GM19099 (cell line): ENCODE measurements around the gene SST.

Experiments
- POLR2A ChIP-seq: IDR thresholded peaks from 3 replicates; pipeline ENCODE4 v1.6.1; 2011; ENCODE audit warnings: low read depth; ENCODE audit not compliant: insufficient read length; ENCODE audit errors: extremely low read depth

Gene SST

DNA sequence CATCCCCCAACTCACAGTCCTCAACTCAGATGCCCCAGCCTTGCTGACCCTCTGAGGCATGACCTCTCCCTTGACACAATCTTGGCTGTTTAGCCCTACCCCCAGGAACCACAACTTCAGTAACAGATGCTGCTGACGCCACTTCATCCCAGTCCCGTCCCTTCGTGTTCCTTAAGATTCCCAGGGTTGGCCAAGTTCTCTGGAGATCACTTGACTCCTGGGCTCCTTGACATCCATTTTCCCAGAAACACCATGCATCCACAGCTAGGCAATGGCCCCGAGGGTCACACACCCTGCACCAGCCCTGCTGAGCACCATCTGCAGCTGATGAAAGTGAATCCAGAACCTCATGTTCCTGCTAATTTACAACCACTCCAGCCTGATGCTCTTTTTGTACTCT, 25.3 kb upstream of the SST start:
- no peak for TF ChIP-seq POLR2A

DNA sequence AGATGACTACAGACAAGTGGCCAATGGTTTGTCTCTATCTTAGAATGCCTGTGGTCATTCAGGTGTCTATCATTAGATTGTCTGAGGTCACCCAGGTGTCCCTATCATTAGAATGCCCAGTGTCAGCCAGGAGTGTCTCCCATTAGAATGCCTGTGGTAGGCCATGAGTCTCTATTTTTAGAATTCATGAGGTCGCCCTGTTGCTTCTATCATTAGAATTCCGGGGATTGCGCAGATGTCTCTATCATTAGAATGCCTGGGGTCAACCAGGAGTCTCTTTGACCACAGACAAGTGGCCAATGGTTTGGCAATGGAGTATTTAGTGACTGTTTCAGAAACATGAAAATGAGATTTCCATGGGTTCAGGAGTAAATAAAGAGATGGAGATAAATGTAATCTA, 24.6 kb upstream of the SST start:
- no peak for TF ChIP-seq POLR2A

DNA sequence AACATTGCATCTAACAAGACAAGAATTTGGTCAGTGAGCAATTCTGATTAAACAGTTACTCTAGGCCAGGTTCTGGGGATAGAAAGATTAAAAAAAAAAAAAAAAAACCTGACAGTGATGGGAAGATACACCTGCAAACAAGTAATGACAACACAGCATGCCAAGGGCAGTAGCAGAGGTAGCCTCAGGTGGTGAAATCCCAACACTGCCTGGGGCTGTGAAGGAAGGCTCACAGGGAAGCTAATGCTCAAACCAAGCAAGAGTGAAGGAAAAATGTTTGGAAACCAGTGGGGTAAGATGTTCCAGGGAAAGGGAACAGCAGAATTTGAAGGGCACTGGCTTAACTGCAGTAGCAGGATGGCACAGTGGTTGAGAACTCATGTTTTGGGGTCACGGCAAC, 23.2 kb upstream of the SST start:
- TF ChIP-seq POLR2A = no peak

DNA sequence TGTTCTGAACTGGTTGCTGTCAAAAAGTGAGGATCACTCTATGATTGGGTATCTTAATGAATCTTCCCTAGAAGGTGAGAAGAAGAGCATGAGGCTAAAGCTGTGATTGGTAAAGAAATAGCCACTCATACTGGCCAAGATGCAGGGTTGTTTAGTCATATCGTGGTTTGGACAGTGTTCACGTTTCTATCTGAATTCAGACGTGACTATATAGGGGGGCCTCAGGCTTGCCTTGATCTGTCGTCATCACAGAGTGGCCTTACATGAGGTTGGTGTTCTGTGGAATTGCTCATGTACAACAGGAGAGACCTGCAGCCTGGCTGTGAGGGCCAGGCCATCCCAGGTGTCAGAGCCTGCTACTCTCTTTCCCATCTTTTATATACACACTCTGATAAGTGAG, 19.8 kb upstream of the SST start:
- TF ChIP-seq POLR2A = no peak

- TF ChIP-seq POLR2A = no peak
Measured at GRCh38 chr3:187686621-187687273, 16.6 kb upstream of the SST start.

DNA sequence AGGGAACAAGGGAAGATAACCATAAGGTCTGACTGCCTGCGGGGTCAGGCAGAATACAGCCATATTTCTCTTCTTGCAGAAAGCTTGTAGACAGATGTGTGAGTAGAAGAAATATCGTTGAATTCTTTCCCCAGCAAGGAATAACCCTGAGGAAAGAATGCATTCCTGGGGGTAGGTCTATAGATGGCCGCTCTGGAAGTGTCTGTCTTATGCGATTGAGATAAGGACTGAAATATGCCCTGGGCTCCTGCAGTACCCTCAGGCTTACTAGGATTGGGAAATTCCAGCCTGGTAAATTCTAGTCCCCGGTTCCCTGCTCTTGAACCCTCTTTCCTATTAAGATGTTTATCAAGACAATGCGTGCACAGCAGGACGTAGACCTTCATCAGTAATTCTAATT, 15.8 kb upstream of the SST start:
- TF ChIP-seq POLR2A = no peak

DNA sequence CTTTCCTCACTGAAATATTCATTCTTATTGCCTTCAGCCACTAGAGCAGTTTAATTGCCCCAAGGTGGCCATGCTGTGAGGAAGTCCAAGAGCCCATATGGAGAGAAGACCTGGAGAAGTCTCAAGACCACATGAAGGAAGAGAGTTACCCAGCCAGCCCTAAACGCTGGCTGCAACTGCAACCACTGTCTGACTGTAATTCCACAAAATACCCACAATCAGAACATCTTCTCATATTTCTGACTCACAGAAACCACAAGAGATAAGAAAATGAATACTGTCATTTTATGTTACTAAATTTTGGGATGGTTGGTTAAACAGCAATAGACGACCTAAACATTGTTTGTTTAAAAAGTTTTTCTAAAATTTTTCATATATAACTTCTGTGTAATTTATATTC, 14.7 kb upstream of the SST start:
- no peak for TF ChIP-seq POLR2A

- TF ChIP-seq POLR2A = no peak
Measured at GRCh38 chr3:187684444-187684843, 14.2 kb upstream of the SST start.

DNA sequence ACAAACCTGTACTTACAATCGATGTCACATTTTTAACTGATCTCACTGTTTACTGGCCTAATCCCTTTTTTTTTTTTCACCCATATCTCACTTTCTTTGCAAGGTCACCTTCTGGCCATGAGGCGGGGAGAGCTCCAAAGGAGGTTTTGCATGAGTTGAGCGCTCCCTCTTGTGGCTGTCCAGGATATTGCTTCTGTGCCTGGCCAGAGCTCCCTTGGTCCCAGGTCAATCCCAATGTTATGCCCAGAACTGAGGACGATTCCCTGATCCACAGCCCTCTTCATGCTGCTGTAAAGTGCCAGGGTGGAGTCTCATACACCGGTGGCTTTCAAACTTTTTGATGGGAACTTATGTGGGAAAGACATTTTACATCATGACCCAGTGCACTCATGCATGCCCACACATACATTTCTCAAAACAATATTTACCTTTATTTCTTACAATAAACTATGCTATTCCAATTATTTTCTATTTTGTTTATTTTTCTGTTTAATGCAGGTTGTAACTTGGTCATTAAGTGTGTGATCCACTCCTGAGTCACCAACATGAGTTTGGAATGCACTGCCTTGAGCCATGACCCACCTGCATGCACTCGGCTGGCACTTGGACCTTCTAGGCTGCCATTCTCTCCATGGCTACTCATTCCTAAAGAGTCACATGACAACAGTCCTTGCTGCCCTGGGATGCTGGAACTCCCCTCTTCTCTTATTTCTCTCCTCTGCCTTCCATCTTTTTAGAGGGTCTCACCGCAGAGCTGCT, 9.6 kb upstream of the SST start:
- TF ChIP-seq POLR2A = no peak

DNA sequence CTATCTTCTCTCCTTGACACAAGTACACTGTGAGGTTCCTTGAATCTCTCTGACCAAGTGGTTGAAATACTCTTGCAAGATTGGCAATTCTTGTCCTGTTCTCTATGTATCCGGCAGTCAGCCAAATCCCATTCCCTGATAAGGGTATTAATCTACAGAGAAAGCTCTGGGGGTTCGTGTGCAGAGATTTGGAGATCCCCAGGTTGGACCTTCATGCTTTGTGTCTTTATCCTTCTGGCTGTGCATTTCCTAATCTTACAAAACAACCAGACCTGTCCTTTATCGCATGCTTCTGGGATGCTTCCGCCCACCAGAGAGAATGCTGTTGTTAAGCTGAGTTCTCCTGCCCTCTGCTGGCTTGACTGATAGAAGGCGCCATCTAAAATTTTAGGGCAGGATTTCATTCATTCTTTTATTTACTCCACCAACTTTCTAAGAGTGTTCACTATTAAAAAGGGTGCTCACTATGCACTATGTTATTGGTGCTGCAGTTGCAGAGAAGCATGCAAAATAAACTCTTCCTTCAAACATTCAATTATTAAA, 8.6 kb upstream of the SST start:
- no peak for TF ChIP-seq POLR2A

DNA sequence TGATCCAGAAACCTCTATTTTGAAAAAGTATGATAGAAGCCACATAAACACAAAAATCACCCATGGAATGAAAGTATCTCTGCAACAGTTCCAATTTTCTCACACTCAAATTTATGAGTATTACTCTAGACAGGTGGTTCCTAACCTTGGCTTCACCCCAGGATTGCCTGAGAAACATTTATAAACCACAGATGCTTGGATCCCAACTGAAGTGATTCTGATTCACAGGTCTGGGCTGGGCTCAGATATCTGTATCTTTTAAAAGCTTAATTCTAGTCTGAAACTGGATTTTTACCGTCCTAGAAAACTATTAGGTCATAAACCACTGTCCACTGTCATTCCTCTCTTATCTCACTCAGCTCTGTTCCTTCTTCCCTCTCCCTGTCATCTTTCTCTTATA, 7.4 kb upstream of the SST start:
- no peak for TF ChIP-seq POLR2A

DNA sequence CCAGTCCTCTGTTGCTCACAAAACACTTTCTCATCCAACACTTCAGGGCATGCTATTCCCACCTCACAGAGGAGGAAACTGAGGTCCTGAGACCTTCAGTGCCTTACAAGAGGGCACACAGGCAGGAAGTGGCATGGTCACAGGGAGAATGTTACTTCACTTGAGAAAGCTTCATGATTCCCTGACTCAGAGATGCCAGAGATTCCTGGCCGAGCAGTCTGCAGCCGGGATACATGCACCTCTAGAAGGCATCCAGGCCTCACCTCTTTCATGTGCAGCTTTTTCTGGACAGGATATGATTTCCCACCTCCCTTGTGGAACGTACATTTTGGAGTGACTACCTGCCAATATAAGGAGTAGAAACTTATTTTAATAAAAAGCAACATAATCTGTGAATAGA, 2.8 kb upstream of the SST start:
- TF ChIP-seq POLR2A = no peak

- TF ChIP-seq POLR2A = no peak
Measured at GRCh38 chr3:187667526-187667925, 2.7 kb downstream of the SST start.

DNA sequence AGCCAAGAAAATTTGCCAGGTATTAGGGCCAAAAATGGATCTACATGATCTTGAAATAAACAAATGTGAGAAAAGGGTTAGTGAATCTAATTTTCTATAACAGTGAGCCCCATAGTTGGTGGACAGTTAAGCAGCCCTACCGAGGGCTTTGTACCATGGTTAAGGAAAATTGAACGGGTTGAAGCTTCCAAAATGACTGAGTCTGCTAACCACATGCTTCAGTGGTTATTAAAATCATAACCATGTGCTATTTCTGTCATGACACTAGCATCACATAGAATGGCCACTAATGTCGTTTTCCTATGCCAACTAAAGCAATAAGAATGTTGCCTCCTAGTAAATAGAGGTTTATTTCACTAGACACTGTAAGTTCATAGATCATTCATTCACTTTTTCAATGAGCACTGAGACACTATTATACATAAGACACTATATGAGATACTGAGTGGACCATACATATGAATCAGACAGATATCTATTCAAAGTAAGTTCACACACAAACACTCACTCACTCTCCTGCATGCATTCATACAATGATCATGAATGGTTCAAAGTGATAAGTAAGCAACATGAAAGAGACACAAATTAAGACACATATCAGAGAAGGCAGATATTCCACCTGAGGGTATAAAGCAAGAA, 4.3 kb downstream of the SST start:
- no peak for TF ChIP-seq POLR2A

DNA sequence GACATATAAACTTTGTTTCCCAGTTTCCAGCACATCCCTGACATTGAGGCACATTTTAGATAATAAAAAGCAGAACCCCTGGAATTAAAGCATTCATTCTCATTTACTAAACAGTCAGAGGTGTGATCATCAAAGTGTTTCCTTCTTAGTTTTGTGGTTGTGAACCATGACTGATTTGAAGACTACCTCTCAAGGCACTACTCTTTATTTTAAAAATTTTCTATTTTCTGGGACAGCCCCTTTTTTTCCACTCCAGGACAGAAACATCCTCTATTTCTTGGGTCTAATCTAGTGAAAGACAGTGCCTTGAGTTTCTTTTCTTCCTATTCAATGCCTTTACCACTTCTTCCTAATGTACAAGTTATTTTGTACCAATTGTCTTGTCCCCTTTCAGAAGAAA, 5.2 kb downstream of the SST start:
- no peak for TF ChIP-seq POLR2A
